ENCODE data around the gene PIEZO1.
"Not testable (repeated sequence)": the region's sequence is repeated elsewhere in the genome, so short reads cannot be mapped to it uniquely, and the experiment has no call there.

The PIEZO1 gene

DNA sequence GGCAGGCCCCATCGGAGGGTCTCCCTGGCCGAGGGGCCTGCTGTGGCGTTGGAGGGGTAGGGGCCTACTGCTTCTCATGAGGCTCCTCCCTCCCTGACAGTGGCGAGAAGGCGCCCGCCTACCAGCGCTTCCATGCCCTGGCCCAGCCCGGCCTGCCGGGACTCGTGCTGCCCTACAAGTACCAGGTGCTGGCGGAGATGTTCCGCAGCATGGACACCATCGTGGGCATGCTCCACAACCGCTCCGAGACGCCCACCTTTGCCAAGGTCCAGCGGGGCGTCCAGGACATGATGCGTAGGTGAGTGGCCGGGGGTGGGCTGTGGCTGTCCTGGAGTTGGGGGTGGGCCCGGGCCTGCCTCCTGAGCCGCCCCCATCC is 20.3 kb upstream of the PIEZO1 start:
- DNase-seq (ENCODE audit: low read depth in 2 of 2): no peak

GRCh38 chr16:88804552-88805339 is 19.7 kb upstream of the PIEZO1 start:
- no peak for DNase-seq (ENCODE audit: low read depth in 2 of 2)

- DNase-seq (ENCODE audit: low read depth in 2 of 2): no peak
Measured at GRCh38 chr16:88804173-88804551, 19.1 kb upstream of the PIEZO1 start.

GRCh38 chr16:88803264-88803987 is 18.4 kb upstream of the PIEZO1 start, which contains the start of gene CDT1:
Gene CDT1, plus strand, starts transcription at chr16:88803789. Its CDS starts 43 bp downstream, at chr16:88803832.
- DNase-seq (ENCODE audit: low read depth in 2 of 2): peak; percentile 73 to 83

- DNase-seq (ENCODE audit: low read depth in 2 of 2): no peak
Measured at GRCh38 chr16:88800277-88800592, 15.2 kb upstream of the PIEZO1 start.

- no peak for DNase-seq (ENCODE audit: low read depth in 2 of 2)
Measured at GRCh38 chr16:88799569-88800276, 14.7 kb upstream of the PIEZO1 start.

- no peak for DNase-seq (ENCODE audit: low read depth in 2 of 2)
Measured at GRCh38 chr16:88798772-88799455, 13.9 kb upstream of the PIEZO1 start.

GRCh38 chr16:88798073-88798472 is 13.1 kb upstream of the PIEZO1 start:
- DNase-seq (ENCODE audit: low read depth in 2 of 2): no peak

DNA sequence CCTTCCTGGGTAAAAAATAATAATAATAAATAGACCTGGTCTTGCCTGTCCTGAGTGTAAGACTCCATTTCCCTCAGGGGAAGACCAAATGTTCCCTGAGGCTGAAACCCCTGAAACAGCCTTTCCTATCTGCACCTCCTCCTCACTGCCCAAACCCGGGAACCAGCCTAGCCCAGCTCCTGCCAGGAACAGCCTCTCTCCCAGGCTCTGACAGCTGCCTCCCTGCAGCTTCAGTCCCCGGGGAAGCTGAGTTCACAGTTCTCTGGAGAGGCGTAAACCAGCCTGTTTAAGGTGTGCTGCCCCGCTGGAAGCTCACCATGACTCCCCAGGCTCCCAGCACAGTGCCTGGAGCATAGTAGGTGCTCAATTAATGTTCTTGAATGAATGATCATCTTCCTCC is 11.3 kb upstream of the PIEZO1 start:
- DNase-seq (ENCODE audit: low read depth in 2 of 2): no peak

DNA sequence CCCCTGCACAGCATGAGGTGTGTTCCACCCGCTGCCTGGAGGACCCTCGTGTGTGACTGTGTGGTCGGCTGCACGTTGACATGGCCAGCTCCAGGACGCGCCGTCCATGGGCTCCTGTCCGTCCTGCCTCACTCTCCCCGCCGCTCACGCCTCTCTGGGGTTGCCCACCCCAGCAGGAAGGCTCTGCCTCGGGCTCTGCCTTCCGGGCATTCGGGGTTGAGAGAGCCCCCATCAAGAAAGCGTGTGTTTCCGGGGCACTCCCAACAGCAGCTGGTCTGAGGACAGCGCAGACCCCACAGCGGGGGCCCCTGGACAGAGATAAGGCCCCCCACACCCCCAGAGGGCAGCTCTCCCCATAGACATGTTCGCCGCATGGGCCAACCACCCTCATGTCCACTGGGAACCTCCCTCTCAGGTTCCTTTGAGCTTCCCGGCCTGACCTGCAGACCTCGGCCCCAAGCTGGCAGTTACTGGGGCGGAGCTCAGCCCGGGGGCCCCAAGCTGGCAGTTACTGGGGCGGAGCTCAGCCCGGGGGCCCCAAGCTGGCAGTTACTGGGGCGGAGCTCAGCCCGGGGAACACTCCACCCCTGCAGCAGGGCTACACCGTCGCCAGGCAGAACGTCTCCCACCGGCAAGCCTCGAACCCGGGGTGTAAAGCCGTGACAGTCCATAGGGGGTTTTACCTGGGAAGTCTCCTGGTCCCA is 8.4 kb upstream of the PIEZO1 start:
- no peak for DNase-seq (ENCODE audit: low read depth in 2 of 2)

DNA sequence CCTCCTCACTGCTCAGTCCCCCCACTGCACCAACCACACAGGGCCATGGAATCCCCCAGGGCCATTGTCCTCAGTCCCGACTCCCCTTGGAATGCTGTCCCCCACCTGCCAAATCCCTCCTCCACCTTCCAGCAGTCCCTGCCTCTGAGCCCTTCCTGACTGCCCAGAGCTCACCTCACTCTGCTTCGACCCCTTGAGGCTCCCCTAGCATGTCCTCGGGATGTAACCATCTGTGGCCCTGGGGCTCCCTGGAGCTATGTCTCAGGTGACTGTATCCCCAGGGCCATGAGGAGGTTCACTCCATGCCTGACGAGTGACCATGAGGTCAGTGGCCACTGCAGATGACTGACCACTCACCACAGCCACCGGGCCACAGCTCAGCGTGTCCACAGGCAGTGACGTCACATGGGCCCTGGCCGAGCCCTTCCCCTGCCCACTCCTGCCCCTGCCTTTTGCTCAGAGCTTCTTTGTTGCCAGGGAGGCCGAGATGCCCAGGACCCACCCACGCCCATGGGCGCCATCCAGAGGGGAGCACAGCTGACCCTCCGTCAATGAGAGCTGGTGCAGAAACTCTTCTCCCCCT is 7.7 kb upstream of the PIEZO1 start:
- DNase-seq (ENCODE audit: low read depth in 2 of 2): no peak

- no peak for DNase-seq (ENCODE audit: low read depth in 2 of 2)
Measured at GRCh38 chr16:88792078-88792550, 7.1 kb upstream of the PIEZO1 start.

DNA sequence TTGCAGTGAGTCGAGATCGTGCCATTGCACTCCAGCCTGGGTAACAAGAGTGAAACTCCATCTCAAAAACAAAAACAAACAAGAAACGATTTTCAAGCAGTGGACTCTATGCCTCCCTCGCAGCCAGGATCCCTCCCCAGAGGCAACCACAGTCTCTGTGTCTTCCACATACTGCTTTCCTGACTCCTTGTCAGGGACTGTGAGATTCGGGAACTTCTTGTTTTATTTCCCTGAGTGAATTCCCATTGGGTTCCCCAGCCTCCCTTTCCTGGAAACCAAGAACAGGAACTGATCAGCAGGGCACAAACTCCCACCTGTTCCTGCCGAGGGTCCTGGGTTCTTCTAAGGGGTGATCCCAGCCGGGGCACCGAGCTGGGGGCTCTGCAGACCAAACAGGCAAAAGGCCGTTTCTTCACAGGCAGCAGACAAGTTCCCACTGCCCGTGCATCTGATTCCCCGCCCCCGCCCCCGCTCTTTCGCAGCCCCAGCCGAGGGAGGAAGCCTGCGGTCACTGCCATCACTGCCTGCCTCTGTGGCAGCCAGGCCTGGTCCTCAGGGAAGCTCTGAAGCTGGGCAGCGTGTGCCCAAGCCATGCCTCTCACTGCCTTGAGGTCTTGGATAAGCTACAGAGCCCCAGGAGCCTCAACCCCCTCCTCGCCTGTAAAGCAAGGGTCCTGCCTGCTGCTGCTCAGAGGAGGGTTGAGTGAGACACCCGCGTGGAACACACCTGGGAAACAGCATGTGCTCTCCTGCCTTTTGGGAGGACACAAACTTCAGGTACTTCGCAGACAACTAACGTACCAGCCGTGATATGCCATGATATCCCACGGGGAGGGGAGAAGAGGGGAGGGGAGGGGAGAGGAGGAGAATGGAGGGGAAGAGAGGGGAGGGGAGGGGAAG is 5.5 kb upstream of the PIEZO1 start:
- no peak for DNase-seq (ENCODE audit: low read depth in 2 of 2)

GRCh38 chr16:88789594-88789993 is 4.6 kb upstream of the PIEZO1 start:
- DNase-seq (ENCODE audit: low read depth in 2 of 2): no peak

- DNase-seq (ENCODE audit: low read depth in 2 of 2): not testable (repeated sequence)
Measured at GRCh38 chr16:88788749-88789148, 3.7 kb upstream of the PIEZO1 start.

GRCh38 chr16:88787579-88788314 is 2.7 kb upstream of the PIEZO1 start:
- DNase-seq (ENCODE audit: low read depth in 2 of 2): no peak

GRCh38 chr16:88784856-88785105 is 239 bp downstream of the PIEZO1 start:
- DNase-seq (ENCODE audit: low read depth in 2 of 2): no peak

DNA sequence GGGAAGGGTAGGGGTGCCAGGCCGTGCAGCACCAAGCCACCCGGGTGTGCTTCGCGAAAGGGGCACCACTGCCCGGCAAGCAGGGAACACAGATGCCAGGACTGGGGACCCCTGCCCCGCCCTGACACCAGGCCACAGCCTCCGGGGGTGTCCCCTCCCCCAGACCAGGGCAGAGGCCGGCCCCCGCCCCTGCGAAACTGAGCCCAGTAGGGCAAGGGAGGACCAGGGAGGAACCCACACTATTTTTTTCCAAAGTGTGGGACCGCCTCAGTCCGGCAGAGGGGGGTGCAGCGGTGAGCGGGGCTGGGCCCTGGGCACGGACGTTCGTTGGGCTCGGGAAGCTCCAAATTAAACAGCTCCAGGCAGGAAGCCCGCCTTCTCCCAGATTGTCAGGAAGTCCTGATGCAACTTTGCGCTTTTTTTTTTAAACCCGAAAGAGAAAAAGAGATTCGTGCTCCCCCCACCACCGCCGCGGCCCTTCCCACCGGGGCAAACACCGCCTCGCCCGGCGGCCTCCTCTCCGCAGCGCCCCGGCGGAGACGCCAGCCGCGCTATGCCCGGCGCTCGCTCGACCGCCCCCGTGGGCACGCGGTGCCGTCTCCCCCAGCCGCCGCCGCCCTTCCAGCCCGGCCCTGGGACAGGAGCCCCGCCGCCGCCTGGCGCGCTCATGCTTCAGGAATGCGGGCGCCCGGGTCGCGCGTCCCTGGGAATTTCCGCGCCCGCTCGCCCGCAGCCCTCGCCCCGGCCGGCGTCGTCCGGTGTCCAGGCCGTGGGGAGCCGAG is 755 bp downstream of the PIEZO1 start:
- no peak for DNase-seq (ENCODE audit: low read depth in 2 of 2)

Data from activated CD4-positive, alpha-beta T cell treated with anti-CD3 and anti-CD28 coated beads for 24 hours (primary cell).